NCI-H1092 treated with DMSO at 0.1 percent for 48 hours (cell line): ENCODE results near the gene PHF1.
A peak's percentile ranks its signal among the peaks of the same experiment; 100 is the strongest.
"Not testable (repeated sequence)": the region's sequence is repeated elsewhere in the genome, so short reads cannot be mapped to it uniquely, and the experiment has no call there.

Source experiments
- DNase-seq: peaks from one replicate; lab custom pipeline; 2025; lab: John Stamatoyannopoulos, UW

Gene PHF1

DNA sequence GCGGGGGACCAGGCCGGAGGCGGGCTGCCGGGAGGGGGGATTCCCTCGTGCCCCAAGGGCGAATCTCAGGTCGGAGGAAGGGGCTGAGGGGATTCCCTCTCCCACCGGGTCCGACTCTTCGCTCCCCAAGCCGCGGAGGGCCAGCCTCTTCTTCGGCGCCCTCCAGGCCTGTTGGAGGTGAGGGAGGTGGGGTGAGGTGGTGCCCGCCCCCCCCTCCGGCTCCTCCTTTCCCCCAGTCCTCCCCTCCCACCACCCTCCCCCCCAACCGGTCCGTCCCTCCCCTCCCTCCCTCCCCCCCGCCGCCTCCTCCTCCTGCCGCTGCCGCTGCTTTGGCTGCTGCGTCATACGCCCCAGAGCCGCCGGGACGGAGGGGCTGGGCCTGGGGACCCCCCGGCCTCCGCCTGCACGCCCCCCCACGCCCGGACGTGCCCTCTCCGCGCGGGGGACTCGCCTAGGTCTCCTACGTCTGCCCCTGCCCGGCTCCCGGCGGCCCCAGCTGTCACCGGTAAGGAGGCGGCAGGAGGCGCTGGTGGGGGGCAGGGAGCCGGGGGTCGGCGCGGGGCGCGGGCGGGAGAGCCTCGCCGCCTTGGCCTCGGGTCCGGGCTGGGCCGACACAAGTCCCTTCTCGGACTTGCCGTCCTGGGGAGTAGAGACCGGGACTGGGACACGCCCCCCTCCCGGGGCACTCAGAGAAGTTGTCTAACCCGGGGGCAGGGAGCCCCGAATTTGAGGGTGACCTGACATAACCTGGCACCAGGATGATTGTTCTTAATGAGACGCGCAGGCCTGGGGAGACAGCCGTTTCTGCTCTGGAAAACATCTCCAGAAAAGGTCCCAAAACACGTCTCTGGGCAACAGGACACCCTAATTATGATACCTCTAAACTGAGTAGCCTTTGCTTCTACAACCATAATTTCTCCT, at the start of gene PHF1:
PHF1 (plus strand) TSS at position 304 of the 921 bp plus-strand sequence. CDS start 1,250 bp downstream, outside the sequence.
- DNase-seq = no peak

DNA sequence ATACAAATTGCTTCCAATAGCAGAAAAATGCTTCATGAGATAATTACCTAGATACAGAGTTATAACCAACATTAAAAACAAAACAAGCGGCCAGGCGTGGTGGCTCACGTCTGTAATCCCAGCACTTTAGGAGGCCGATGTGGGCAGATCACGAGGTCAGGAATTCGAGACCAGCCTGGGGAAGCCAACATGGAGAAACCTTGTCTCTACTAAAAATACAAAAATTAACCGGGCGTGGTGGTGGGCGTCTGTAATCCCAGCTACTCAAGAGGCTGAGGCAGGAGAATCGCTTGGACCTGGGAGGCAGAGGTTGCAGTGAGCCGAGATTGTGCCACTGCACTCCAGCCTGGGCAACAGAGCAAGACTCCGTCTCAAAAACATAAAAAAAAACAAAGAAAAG, 47.3 kb upstream of the PHF1 start:
- DNase-seq = not testable (repeated sequence)

DNA sequence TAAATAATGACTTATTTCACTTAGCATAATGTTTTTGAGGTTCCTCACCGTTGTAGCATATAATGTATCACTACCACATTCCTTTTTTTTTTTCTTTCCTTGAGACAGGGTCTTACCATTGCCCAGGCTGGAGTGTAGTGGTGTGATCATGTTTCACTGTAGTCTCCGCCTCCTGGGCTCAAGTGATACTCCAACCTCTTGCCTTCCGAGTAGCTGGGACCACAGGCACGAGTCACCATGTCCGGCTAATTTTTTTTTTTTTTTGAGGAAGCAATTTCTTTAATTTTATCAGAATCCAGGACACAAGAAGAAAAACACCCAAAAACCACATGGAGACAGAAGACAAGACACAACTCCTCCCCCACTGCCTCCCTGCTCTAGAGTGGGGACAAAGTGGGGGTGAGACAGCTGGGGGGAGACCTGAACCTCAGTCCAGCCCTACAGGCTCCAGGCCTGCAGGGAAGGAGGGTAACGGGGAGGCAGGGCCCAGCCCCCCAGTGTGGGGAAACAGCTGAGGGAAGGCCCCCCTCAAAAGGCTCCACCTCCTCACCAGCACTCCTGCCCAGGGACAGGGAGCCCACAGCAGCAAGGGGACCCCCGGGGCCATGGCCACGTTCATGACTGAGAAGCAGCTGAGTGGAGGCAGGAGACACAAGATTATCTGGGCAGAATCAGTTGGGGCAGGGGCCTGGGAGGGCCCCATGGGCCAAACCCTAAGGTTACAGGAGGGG, 46.2 kb upstream of the PHF1 start:
- DNase-seq = not testable (repeated sequence)

DNA sequence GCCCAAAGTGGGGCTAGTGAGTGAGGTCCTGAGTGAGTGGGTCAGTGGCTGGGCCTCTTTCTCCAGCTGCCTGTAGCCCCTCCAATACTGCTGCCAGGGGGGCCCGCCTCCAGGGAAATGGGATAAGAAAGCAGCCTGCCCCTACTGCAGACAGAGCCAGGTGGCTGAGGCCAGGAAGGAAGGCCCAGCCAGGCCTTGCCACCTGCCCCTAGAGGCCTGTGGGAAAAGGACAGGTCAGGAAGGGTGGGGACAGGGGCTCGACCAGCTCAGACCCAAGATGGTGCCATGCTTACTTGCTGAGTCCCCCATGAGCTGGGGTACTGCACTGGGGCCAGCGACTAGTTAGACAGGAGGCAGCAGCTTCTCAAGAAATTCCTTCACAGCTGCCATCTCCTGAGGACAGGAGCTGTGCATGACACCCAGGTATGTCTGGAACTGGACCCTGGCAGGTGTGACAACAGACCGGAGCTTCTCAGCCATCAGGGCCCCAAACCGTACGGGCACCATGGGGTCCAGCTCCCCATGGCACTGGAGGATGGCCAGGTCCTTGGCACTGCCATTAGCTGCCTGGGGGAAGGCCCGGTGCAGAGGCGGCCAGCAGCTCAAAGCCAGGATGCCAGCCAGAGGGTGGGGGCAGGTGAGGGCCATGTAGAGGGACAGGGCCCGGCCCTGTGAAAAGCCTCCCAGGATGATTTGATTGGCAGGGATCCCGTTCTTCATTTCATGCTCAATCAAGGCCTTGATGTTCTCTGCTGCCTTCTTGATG, 45.4 kb upstream of the PHF1 start:
- DNase-seq = not testable (repeated sequence)

DNA sequence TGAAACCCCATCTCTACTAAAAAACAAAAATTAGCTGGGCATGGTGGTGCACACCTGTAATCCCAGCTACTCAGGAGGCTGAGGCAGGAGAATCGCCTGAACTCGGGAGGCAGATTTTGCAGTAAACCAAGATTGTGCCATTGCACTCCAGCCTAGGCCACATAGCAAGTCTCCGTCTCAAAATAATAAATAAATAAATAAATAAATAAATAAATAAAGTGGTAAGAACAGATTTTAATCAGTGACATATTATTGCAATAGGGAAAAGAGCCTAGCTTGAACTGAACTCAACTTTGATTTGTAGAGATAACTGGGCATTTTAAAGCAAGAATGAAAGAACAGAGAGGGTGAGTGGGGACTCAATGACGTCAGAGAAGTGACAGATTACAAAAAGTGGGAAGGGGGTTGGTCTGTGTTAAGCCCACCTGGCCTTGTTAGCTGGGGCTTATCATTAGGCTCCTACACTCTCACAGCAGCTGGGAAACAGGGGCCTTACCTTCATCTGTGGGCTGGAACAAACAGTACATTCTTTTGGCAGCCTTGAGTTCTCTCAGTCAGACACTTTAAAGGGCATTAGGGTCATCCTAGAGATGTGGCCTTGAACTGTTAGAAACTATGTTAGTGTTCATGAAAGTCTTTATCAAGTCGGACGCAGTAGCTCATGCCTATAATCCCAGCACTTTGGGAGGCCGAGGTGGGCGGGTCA, 43.7 kb upstream of the PHF1 start:
- no peak for DNase-seq

DNA sequence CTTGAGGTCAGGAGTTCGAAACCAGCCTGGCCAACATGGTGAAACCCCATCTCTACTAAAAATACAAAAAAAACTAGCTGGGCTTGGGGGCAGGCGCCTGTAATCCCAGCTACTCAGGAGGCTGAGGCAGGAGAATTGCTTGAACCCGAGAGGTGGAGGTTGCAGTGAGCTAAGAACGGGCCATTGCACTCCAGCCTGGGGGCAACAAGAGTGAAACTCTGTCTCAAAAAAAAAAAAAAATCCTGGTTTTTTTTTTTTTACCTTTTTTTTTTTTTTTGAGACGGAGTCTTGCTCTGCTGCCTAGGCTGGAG, 43.1 kb upstream of the PHF1 start:
- DNase-seq = not testable (repeated sequence)

DNA sequence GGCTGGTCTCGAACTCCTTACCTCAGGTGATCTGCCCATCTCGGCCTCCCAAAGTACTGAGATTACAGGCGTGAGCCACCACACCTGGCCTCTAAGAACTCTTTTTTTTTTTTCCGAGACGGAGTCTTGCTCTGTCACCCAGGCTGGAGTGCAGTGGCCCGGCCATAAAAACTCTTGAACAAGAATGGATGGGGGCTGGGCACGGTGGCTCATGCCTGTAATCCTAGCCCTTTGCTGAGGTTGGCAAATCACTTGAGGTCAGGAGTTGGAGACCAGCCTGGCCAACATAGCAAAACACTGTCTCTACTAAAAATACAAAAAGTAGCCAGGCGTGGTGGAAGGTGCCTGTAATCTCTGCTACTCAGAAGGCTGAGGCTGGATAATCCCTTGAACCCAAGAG, 38.9 kb upstream of the PHF1 start:
- DNase-seq = not testable (repeated sequence)

DNA sequence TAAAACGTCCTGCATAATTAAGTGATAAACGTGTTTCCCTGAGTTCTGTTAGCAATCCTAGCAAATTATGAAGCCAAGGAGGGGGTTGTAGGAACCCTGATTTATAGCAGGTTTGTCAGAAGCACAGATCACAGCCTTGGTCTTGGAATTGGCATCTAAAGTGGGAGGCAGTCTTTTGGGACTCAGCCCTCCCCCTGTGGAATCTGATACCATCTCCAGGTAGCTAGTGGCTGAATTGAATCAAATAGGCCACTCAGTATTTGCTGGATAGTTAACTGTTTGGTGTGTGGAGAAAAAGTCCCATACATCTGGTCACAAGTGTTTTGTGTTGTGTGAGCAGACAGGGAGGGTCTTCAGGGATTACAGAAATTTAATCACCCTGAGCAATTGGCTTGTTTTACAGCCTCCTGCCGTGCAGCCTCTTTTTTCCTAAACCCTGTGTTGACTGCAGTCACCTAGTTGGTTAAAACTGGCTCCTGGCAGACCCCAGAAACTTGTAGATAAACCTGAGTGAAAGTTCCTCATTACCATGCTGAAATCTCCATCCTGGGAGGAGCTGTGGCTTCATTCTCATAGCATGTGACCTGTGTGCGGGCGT, 38.2 kb upstream of the PHF1 start:
- DNase-seq = no peak

DNA sequence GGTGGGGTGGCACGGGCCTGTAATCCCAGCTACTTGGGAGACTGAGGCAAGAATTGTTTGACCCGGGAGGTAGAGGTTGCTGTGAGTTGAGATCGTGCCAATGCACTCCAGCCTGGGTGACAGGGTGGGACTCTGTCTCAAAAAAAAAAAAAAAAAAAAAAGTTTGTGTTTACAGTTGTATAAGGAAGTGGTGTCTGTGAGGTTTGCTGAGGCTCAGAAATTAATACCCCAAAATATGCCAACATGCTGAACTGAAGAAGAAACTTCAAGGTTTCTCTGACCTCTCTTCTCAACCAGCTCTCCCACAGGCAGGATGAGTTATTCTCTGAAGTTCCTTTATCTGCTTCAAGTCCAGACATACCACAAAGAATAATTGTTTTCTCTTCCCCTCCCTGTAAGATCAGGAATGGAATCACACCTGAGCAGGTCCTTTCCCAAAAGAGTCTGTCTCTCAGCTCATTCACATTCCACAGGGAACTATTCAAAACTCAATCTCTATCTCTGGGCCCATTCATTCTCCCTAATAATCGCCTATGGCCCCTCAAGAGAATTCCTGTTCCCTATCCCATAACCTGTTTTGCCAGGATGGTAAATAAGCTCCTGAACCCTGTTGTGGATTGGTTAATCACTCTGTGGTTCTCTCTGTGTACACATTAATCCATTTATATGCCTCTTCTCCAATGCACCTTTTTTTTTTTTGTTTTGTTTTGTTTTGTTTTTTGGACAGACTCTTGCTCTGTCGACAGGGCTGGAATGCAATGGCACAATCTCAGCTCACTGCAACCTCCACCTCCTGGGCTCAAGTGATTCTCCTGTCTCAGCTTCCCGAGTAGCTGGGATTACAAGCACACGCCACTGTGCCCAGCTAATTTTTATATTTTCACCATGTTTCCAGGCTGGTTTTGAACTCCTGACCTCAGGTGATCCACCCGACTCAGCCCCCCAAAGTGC, 36.6 kb upstream of the PHF1 start:
- DNase-seq = no peak

DNA sequence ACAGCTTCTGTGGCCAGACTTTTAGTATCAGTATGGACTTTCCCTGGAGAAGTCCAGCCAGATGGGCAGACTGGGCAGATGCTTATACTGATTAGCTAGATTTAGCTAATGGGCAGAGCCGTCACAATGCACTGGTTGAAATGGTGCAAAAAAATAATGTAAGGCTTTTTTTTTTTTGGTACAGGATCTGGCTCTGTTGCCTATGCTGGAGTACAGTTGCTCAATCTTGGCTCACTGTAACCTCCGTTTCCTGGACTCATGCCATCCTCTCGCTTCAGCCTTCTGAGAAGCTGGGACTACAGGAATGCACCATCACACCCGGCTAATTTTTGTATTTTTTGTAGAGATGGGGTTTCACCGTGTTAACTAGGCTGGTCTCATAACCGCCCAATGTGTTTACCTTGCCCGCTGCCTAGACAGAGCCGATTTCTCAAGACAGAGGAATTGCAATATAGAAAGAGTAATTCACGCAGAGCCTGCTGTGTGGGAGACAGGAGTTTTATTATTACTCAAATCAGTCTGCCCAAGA, 35.6 kb upstream of the PHF1 start:
- DNase-seq = no peak

DNA sequence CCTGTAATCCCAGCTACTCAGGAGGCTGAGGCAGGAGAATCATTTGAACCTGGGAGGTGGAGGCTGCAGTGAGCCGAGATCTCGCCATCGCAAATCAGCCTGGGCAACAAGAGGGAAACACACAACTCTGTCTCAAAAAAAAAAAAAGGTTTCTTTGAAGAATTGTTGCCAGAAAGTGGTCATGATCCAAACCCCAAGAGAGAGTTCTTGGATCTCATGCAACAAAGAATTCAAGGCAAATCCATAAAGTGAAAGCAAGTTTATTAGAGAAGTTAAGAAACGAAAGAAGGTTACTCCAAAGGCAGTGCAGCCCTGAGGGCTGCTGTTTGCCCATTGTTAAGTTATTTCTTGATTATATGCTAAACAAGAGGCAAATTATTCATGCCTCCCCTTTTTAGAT, 33.6 kb upstream of the PHF1 start:
- DNase-seq = no peak

DNA sequence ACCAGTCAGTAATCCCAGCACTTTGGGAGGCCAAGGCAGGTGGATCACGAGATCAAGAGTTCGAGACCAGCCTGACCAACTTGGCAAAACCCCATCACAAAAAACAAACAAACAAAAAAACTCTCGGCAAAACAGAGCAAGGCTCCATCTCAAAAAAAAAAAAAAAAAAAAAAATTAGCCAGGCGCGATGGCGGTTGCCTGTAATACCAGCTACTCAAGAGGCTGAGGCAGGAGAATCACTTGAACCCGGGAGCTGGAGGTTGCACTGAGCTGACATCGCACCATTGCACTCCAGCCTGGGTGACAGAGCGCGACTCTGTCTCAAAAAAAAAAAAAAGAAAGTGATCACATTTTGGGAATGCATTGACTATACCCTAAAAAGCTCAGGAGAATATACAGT, 31.6 kb upstream of the PHF1 start:
- not testable (repeated sequence) for DNase-seq

DNA sequence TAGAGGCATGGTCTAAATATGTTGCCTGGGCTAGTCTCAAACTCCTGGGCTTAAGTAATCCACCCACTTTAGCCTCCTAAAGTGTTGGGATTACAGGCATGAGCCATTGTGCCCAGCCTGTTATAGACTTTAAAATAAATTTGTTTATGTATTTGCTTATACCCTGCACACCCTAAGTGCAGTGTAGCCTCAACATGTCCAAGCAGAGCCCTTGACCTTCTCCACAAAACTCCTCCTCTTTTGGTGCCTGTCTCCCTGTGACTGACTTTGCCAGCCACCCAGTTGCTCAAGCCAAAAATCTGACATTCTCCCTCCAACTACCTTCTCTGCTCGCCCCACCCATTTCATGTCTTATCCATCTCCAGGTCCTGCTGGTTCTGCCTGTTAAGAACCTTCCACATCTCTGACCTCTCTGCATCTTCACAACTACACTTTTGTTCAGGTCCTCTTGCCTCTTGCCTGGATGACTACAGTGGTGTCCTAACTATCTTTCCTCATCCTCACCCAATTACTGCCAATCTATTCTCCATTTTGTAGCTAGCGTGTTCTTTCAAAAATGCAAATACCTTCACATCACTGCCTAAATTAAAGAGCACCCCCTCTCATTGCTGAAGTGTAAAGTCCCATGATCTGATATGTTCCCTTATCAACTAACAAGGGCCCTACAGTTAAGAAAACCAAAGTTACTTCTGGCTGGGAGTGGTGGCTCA, 30.4 kb upstream of the PHF1 start:
- no peak for DNase-seq

DNA sequence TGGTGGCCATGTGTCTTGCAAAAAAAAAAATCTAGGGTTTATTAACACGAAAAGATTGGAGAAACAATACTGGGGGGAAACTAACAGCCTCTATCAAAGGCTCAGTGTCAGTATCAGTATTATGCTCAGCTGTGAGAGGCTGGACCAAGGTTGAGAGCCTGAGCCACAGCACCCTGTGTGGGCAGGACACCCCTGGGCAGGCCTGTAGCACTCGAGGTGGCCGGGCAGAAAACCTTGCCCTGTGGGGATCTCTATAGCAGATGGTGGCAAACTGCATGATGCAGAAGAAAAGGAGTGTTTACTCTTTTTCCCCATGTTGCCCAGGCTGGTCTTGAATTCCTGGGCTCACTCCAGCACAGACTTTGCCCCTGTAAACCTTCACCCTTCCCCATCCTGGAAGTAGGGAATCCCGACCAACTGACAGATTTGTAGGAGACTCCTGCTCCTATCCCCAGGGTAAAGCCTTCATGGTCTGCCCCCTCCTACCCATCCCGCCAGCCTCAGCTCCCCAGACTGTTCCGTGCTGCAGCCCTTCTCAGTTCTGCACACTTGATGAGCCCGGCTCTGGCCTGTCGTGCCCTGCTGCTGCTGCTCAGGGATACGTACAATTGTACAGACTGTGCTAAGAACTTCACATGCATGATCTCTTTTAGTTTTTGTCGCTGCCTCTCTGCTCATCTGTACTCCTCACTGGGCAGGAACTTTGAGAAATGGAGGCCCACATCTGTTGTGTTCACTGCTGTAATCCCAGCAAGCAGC, 27.2 kb upstream of the PHF1 start:
- no peak for DNase-seq

DNA sequence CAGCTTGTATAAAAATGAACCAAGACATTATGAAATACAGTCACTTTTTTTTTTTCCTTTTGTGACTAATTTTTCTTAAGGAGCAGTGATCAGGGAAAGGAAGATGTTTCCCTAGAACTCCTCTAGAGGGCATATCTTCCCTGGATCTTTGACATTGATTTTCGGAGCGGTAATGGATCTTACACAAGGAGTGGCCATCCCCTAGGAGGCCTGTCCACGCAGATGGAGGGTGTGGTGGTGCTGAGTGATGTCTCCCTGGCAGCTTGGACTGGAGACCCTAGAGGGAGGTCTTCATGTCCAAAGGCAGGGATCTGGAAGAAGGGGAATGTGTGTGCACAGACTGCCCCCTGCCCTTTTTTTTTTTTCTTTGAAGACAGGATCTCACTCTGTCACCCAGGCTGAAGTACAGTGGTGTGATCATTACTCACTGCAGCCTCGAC, 26.2 kb upstream of the PHF1 start:
- no peak for DNase-seq

DNA sequence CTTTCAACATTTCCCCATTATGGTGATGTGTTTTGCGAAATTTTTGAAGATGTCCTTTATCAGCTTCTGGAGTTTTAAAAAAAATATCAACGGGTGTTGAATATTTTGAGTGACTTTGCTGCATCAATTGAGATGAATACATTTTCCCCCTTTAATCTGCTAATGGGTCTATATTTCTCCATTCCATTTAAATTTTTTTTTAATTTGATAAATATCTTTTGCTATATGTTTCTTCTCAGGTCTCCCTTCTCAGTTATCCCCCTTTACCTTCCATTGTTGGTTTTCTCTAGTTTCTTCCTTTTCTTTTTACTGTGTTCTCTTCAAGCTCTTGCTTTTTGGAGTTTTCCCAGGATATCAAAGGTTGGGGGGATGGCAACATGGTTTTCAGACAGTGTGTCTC, 20.6 kb upstream of the PHF1 start:
- no peak for DNase-seq

DNA sequence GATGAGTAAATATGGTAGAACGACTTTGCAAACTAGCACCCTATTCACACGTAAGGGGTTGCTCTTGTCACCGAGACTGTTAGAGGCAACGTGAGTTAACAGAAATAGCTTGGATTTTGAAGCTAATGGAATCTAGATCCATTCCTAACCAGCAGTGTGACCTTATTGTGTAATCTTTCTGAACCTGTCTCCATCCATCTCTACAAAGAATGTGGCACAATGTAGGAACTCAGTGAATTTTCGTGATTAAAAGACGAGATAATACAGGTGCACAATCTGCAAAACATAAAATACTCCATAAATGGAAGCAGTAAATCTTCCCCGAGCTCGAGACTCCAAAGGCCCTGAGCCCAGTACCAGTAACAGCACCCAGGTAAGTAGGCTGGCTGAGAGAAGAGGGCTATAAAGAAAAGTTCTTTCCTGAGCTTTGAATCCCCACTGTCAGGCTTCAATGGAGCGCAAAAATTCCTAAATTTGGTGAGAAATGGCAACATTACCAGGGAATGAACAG, 20.0 kb upstream of the PHF1 start:
- DNase-seq = no peak

DNA sequence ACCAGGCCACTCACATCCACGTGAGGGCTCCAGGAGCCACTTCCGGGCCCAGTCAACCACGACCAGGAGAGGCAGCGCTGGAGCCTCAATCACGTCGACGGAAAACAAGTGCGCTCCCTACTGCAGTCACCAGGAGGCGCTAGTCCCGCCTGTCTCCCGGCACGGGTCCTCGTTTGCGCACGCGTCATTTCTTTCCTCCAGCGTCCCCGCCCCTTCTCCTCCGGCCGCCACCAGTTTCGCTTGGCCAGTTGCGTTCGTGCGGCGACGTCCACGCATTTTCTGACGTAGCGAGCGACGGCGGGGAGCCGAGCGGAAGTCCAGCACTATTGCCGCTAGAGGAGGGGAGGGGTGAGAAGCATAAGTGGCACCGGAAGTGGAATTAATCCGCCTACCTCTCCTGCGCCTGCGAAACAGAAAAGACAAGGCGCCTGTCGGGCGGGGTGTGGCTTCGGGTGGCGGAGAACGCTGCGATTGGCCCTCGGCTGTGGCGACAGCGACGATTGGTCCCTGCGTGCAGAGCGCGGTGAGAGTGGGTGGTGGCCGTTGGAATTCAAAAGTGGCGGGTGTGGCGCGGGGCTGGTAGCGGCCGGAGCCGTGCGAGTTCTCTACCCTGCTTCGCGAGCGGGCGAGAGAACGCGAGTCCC, 19.4 kb upstream of the PHF1 start, which contains the start of gene KIFC1:
KIFC1 (plus strand) TSS at position 546 of the 644 bp plus-strand sequence. CDS start 163 bp downstream, outside the sequence.
- peak; percentile 99 for DNase-seq
